PFSK-1 (cell line): Measurements from ENCODE around the gene PEAK1.

Experiments
- FOXP2 ChIP-seq: optimal IDR thresholded peaks from 2 replicates; pipeline ENCODE3; 2011; ENCODE audit warnings: borderline replicate concordance, control low read depth, inconsistent platforms; ENCODE audit not compliant: insufficient read depth; ENCODE audit errors: extremely low read length, extremely low read depth
- POLR2AphosphoS5 ChIP-seq: IDR thresholded peaks from 2 replicates; pipeline ENCODE4 v1.6.1; 2012; ENCODE audit warnings: low read depth, mild to moderate bottlenecking, control low read depth, low read length, moderate library complexity
- SIN3A ChIP-seq: IDR thresholded peaks from 2 replicates; pipeline ENCODE4 v1.6.1; 2012; ENCODE audit warnings: mild to moderate bottlenecking, low read length, moderate library complexity, borderline replicate concordance; ENCODE audit not compliant: insufficient read depth
- TAF1 ChIP-seq: IDR thresholded peaks from 2 replicates; pipeline ENCODE4 v1.6.1; 2012; ENCODE audit warnings: low read length, control low read depth, borderline replicate concordance; ENCODE audit not compliant: insufficient read depth
- TF ChIP-seq, protein P1 (sequence below), 2 experiments: IDR thresholded peaks; 2 replicates each; pipeline versions ENCODE4 v1.6.1 to v1.8.0; 2011 to 2012; ENCODE audit warnings: low read depth in 2 of 2, low read length in 2 of 2, control low read depth in 1 of 2, inconsistent platforms in 1 of 2, mild to moderate bottlenecking in 1 of 2, moderate library complexity in 1 of 2; ENCODE audit not compliant: insufficient read depth in 1 of 2

Gene PEAK1

DNA sequence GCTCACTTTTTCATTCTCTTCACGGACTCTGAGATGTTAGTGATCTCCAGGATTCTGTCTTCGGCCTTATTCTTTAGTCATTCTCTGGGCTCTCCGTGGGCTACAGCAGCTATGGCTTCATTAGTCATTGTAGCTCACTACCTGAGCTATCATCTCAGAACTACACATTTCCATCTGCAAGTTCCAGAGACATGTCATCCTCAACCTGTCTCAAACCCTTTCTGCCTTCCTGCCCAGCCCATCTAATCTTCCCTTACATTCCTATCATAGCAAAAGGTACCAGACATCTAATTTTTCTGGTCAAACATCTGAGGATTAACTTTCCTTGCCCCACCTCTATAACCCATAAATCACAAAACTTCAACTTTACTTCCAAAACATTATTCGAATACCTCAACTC, 362.2 kb downstream of the PEAK1 start:
- TF ChIP-seq POLR2AphosphoS5 (no peak), SIN3A (no peak), TAF1 (no peak), FOXP2 (no peak)
- TF ChIP-seq, protein P1, sequence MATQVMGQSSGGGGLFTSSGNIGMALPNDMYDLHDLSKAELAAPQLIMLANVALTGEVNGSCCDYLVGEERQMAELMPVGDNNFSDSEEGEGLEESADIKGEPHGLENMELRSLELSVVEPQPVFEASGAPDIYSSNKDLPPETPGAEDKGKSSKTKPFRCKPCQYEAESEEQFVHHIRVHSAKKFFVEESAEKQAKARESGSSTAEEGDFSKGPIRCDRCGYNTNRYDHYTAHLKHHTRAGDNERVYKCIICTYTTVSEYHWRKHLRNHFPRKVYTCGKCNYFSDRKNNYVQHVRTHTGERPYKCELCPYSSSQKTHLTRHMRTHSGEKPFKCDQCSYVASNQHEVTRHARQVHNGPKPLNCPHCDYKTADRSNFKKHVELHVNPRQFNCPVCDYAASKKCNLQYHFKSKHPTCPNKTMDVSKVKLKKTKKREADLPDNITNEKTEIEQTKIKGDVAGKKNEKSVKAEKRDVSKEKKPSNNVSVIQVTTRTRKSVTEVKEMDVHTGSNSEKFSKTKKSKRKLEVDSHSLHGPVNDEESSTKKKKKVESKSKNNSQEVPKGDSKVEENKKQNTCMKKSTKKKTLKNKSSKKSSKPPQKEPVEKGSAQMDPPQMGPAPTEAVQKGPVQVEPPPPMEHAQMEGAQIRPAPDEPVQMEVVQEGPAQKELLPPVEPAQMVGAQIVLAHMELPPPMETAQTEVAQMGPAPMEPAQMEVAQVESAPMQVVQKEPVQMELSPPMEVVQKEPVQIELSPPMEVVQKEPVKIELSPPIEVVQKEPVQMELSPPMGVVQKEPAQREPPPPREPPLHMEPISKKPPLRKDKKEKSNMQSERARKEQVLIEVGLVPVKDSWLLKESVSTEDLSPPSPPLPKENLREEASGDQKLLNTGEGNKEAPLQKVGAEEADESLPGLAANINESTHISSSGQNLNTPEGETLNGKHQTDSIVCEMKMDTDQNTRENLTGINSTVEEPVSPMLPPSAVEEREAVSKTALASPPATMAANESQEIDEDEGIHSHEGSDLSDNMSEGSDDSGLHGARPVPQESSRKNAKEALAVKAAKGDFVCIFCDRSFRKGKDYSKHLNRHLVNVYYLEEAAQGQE (IDR thresholded peaks at IDR 0.05; ENCODE audit: insufficient read depth in 1 of 2, low read depth in 2 of 2, low read length in 2 of 2), result no peak

DNA sequence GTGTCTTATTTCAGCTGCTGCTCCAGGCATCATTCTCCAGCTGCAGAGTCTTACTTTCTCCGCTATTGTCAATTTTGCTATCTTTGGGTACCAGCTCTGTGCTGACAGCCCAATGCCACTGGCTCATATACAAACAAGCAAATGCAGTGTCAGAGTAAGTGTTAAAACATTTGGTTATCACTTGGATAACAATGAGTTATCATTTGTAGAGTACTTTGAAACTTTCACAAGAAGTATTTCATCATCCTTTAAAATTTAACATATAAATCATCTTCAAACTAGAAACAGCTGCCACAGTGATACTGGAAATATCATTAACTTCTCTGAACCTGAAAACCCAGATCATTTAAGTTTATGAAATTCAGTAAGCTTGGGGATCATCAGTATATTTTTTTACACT, 362.8 kb downstream of the PEAK1 start:
- no peak for TF ChIP-seq POLR2AphosphoS5
- no peak for TF ChIP-seq TAF1
- no peak for TF ChIP-seq SIN3A
- no peak for TF ChIP-seq FOXP2
- TF ChIP-seq, protein P1 (IDR thresholded peaks at IDR 0.05; ENCODE audit: insufficient read depth in 1 of 2, low read depth in 2 of 2, low read length in 2 of 2), result no peak

DNA sequence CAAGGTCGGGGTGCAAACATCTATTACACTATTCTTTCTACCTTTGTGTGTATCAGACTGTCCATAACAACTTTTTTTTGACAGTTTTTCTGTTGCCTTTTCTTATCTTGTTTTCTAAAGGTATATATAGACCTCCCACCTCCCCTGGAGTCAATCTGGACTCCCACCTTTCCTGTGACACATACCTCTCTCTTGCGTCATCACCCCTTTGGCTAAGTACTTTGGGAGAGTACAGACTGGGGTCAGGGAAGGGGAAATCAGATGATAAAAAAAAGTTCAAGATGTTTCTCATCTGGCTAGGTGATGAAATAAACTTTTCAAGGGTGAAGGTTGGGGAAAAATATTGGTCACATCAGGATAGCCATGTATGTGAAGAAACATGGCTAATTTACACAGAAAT, 366.2 kb downstream of the PEAK1 start:
- TF ChIP-seq, protein P1 (IDR thresholded peaks at IDR 0.05; ENCODE audit: insufficient read depth in 1 of 2, low read depth in 2 of 2, low read length in 2 of 2), result no peak
- TF ChIP-seq TAF1 (no peak), FOXP2 (no peak), SIN3A (no peak), POLR2AphosphoS5 (no peak)

GRCh38 chr15:77052556-77052955, 367.3 kb downstream of the PEAK1 start:
- TF ChIP-seq TAF1 (no peak), FOXP2 (no peak)
- TF ChIP-seq, protein P1 (IDR thresholded peaks at IDR 0.05; ENCODE audit: insufficient read depth in 1 of 2, low read depth in 2 of 2, low read length in 2 of 2), result no peak
